Osteoblast (primary cell): ENCODE results near the gene RASSF5. TPM values are rescaled to one million over a fixed set of nuclear protein-coding genes. Genes with fewer than 3 reads are reported as not detected.

ENCODE experiments used
- DNase-seq: peaks from one replicate; pipeline ENCODE4 v3.0.0; 2011; ENCODE audit warnings: low spot score, mixed read lengths; ENCODE audit not compliant: insufficient read length; ENCODE audit errors: missing footprints
- H2AFZ ChIP-seq: 2 replicates; pipeline ENCODE4 v1.6.0; 2011; ENCODE audit warnings: mild to moderate bottlenecking, low read length
- H3K27ac ChIP-seq: 2 replicates; pipeline ENCODE4 v1.5.1; 2011; ENCODE audit warnings: mild to moderate bottlenecking, low read depth, low read length, moderate library complexity
- H3K27me3 ChIP-seq: 2 replicates; pipeline ENCODE4 v1.6.0; 2012; ENCODE audit warnings: mild to moderate bottlenecking, control low read depth, inconsistent platforms, low read length, moderate library complexity; ENCODE audit not compliant: insufficient read depth
- H3K36me3 ChIP-seq: 2 replicates; pipeline ENCODE4 v1.5.1; 2011; ENCODE audit warnings: mild to moderate bottlenecking, low read length, control low read depth, moderate library complexity; ENCODE audit not compliant: insufficient read depth
- H3K4me1 ChIP-seq: 2 replicates; pipeline ENCODE4 v1.5.1; 2011; ENCODE audit warnings: mild to moderate bottlenecking, low read length, control low read depth, moderate library complexity; ENCODE audit not compliant: insufficient read depth
- H3K4me2 ChIP-seq: 2 replicates; pipeline ENCODE4 v1.6.0; 2011; ENCODE audit warnings: mild to moderate bottlenecking, low read length; ENCODE audit not compliant: insufficient read depth
- H3K4me3 ChIP-seq: fragments of 200-600 bp; sonication (generic); 3 replicates; pipeline ENCODE4 v1.5.1; 2012; ENCODE audit warnings: mild to moderate bottlenecking, low read length, inconsistent platforms; ENCODE audit not compliant: insufficient read depth
- H3K79me2 ChIP-seq: 2 replicates; pipeline ENCODE4 v1.6.0; 2012; ENCODE audit warnings: mild to moderate bottlenecking, low read length, control low read depth, inconsistent platforms; ENCODE audit not compliant: insufficient read depth
- H3K9me3 ChIP-seq: 2 replicates; pipeline ENCODE4 v1.5.1; 2011; ENCODE audit warnings: low read depth, low read length, control low read depth
- H4K20me1 ChIP-seq: 2 replicates; pipeline ENCODE4 v1.6.0; 2012; ENCODE audit warnings: mild to moderate bottlenecking, low read length, control low read depth; ENCODE audit not compliant: insufficient read depth
- CTCF ChIP-seq: IDR thresholded peaks from 2 replicates; pipeline ENCODE4 v1.5.1; 2011; ENCODE audit warnings: mild to moderate bottlenecking, low read depth, low read length, moderate library complexity; ENCODE audit errors: extremely low read depth
- total RNA-seq: library from RNA; depleted of rRNA; stranded (reverse); fragments of >200 nt; gene quantifications from 2 replicates; pipeline ENCODE4 v1.2.3, GENCODE V29; 2012

The RASSF5 gene
- total RNA-seq, 1 donor, result 0.72 TPM

DNA sequence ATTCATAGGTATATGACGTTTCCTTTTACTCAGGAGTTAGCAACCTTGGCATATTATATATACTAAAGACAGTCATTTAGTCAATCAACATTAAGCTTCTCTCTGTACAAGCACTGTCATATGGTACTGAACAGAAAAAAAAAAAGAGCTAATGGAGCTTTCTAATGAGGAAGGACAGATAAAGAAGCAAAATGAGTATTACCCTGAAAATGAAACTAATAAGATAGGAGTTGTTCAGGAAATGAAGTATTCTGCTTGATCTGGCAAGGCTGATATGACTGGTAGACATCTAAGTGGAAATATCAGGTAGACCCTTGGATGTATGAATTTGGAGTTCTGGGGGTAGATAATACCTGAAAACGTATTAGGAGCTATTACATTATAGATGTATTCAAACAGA is 41.4 kb upstream of the RASSF5 start:
- peak; percentile 70 for DNase-seq
- H3K4me1 ChIP-seq, result peaks cover 26% of the 10 kb centered on the region
- H3K9me3 ChIP-seq, result no peaks in the 10 kb centered on the region

GRCh38 chr1:206466840-206467649 is 40.3 kb upstream of the RASSF5 start:
- Histone ChIP-seq H3K36me3 (peaks cover 23% of the 10 kb centered on the region), H3K4me1 (peaks cover 36% of the 10 kb centered on the region), H3K79me2 (peaks cover 11% of the 10 kb centered on the region), H3K27me3 (no peaks in the 10 kb centered on the region), H3K4me3 (no peak overlapping the region), H3K4me2 (no peak overlapping the region), H3K27ac (no peak overlapping the region), H4K20me1 (no peaks in the 10 kb centered on the region), H3K9me3 (no peaks in the 10 kb centered on the region), H2AFZ (no peak overlapping the region)
- DNase-seq, result no peak
- TF ChIP-seq CTCF, result no peak

More for the DNA sequence above, 41.4 kb upstream of the RASSF5 start:
- Histone ChIP-seq H3K36me3 (peaks cover 31% of the 10 kb centered on the region), H3K79me2 (peaks cover 4% of the 10 kb centered on the region), H3K4me3 (no peak overlapping the region), H3K27ac (no peak overlapping the region), H2AFZ (no peak overlapping the region), H3K27me3 (no peaks in the 10 kb centered on the region), H3K4me2 (no peak overlapping the region), H4K20me1 (no peaks in the 10 kb centered on the region)
- TF ChIP-seq CTCF, result no peak

GRCh38 chr1:206467915-206468314 is 39.4 kb upstream of the RASSF5 start:
- peak; percentile 83 for DNase-seq
- peaks cover 2% of the 10 kb centered on the region for H4K20me1 ChIP-seq
- H3K9me3 ChIP-seq, result no peaks in the 10 kb centered on the region
- peaks cover 44% of the 10 kb centered on the region for H3K4me1 ChIP-seq
- TF ChIP-seq CTCF, result no peak
- peaks cover 11% of the 10 kb centered on the region for H3K79me2 ChIP-seq
- no peak overlapping the region for H3K4me2 ChIP-seq
- peaks cover 15% of the 10 kb centered on the region for H3K36me3 ChIP-seq
- no peaks in the 10 kb centered on the region for H3K27me3 ChIP-seq
- no peak overlapping the region for H3K27ac ChIP-seq
- no peak overlapping the region for H3K4me3 ChIP-seq
- no peak overlapping the region for H2AFZ ChIP-seq

DNA sequence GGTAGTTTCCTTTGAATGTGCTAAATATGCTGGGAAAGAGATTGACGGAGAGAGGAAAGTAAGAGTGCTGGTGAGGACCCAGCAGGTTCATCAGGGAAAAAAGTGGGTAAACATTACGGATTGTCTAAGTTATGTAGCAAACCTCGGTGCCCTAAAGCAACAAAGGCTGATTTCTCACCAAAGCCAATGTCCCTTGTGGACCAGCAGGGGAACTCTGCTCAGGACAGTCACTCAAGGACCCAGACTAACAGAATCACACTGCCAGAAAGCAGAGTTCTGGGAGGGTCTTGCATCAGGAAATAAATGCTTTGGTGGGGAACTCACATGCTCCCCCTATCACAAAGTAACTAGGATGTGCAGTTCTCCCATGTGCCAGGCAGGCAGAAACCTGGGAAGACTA is 38.8 kb upstream of the RASSF5 start:
- H3K4me2 ChIP-seq, result no peak overlapping the region
- no peak for TF ChIP-seq CTCF
- H3K4me3 ChIP-seq, result no peak overlapping the region
- H3K9me3 ChIP-seq, result no peaks in the 10 kb centered on the region
- peaks cover 14% of the 10 kb centered on the region for H3K36me3 ChIP-seq
- H3K4me1 ChIP-seq, result peaks cover 45% of the 10 kb centered on the region
- no peak overlapping the region for H2AFZ ChIP-seq
- no peak for DNase-seq
- peaks cover 11% of the 10 kb centered on the region for H3K79me2 ChIP-seq
- no peak overlapping the region for H3K27ac ChIP-seq
- H3K27me3 ChIP-seq, result no peaks in the 10 kb centered on the region
- H4K20me1 ChIP-seq, result peaks cover 4% of the 10 kb centered on the region
